HepG2 (cell line): ENCODE data around the gene PRSS8. TPM values are rescaled to one million over a fixed set of nuclear protein-coding genes. Genes with fewer than 3 reads are reported as not detected.

Source experiments
- CC2D1A ChIP-seq: sonication (generic); formaldehyde crosslinking; IDR thresholded peaks from 2 replicates; pipeline ENCODE4 v1.8.1; 2023; ENCODE audit warnings: mild to moderate bottlenecking, missing genetic modification reagents
- ETV5 ChIP-seq: IDR thresholded peaks from 2 replicates; pipeline ENCODE4 v1.6.1; 2018; ENCODE audit warnings: missing biosample characterization, missing genetic modification reagents, inconsistent platforms, borderline replicate concordance
- GATA4 ChIP-seq: sonication (generic); IDR thresholded peaks from 2 replicates; pipeline ENCODE4 v1.6.1; 2016; ENCODE audit warnings: antibody characterized with exemption, low read depth, borderline replicate concordance
- HOXA3 ChIP-seq: sonication (generic); formaldehyde crosslinking; IDR thresholded peaks from 2 replicates; pipeline ENCODE4 v1.5.0; 2020; ENCODE audit warnings: missing genetic modification reagents
- JUN ChIP-seq: sonication (generic); formaldehyde crosslinking; IDR thresholded peaks from 2 replicates; pipeline ENCODE4 v1.4.0; 2020; ENCODE audit warnings: mild to moderate bottlenecking, missing genetic modification reagents
- POLR2G ChIP-seq: fragments of 200-400 bp; formaldehyde crosslinking; IDR thresholded peaks from 2 replicates; pipeline ENCODE4 v1.6.1; 2018; ENCODE audit warnings: mild to moderate bottlenecking, low read depth, low read length, moderate library complexity
- SAFB2 ChIP-seq: sonication (generic); formaldehyde crosslinking; IDR thresholded peaks from 2 replicates; pipeline ENCODE4 v1.5.1; 2020; ENCODE audit warnings: missing genetic modification reagents, low read depth, mild to moderate bottlenecking, borderline replicate concordance
- SSRP1 ChIP-seq: IDR thresholded peaks from 2 replicates; pipeline ENCODE4 v1.6.1; 2016; ENCODE audit warnings: control low read depth
- ZBTB7A ChIP-seq: sonication (generic); formaldehyde crosslinking; IDR thresholded peaks from 2 replicates; pipeline ENCODE4 v1.8.0; 2022; ENCODE audit warnings: mild to moderate bottlenecking, missing genetic modification reagents
- ZMYM2 ChIP-seq: sonication (generic); formaldehyde crosslinking; IDR thresholded peaks from 2 replicates; pipeline ENCODE4 v1.8.0; 2022; ENCODE audit warnings: mild to moderate bottlenecking, missing genetic modification reagents
- ZMYM3 ChIP-seq: sonication (generic); formaldehyde crosslinking; IDR thresholded peaks from 2 replicates; pipeline ENCODE4 v1.5.1; 2020; ENCODE audit warnings: mild to moderate bottlenecking, missing genetic modification reagents
- ZNF121 ChIP-seq: sonication (generic); formaldehyde crosslinking; IDR thresholded peaks from 2 replicates; pipeline ENCODE4 v1.5.0; 2020; ENCODE audit warnings: mild to moderate bottlenecking, missing genetic modification reagents
- ZNF333 ChIP-seq: sonication (generic); formaldehyde crosslinking; IDR thresholded peaks from 2 replicates; pipeline ENCODE4 v1.4.0; 2020; ENCODE audit warnings: mild to moderate bottlenecking, missing genetic modification reagents, borderline replicate concordance
- ZNF776 ChIP-seq: sonication (generic); formaldehyde crosslinking; IDR thresholded peaks from 2 replicates; pipeline ENCODE4 v1.4.0; 2020; ENCODE audit warnings: mild to moderate bottlenecking, missing genetic modification reagents
- ZNF780A ChIP-seq: sonication (generic); formaldehyde crosslinking; IDR thresholded peaks from 2 replicates; pipeline ENCODE4 v1.8.0; 2022; ENCODE audit warnings: mild to moderate bottlenecking, missing genetic modification reagents, moderate library complexity
- polyA plus RNA-seq, 8 experiments: library from polyadenylated mRNA; depleted of rRNA in 3 of 8; stranded (reverse) in 7 of 8; unstranded in 1 of 8; fragments of >200 nt; fragmentation: Illumina TruSeq in 4 of 8; extraction: Trizol in 4 of 8; gene quantifications; 2 replicates each; pipeline versions ENCODE4 v1.2.1 to v1.2.3, GENCODE V29; 2011 to 2016; ENCODE audit warnings: low read depth in 4 of 8, missing spikeins in 1 of 8, mixed read lengths in 1 of 8; ENCODE audit not compliant: insufficient read depth in 1 of 8
- total RNA-seq, 5 experiments: library from RNA; depleted of rRNA; stranded (reverse); fragments of >200 nt; fragmentation: Illumina TruSeq; extraction: Trizol; gene quantifications; 2 replicates each; pipeline ENCODE4 v1.2.3, GENCODE V29; 2016; ENCODE audit warnings: low read depth in 1 of 5
- TF ChIP-seq, protein P1 (sequence below): sonication (generic); formaldehyde crosslinking; IDR thresholded peaks from 2 replicates; pipeline ENCODE4 v1.4.0; 2020; ENCODE audit warnings: mild to moderate bottlenecking, low read depth, missing genetic modification reagents
- TF ChIP-seq, protein P2 (sequence below): sonication (generic); formaldehyde crosslinking; IDR thresholded peaks from 2 replicates; pipeline ENCODE4 v1.4.0; 2020; ENCODE audit warnings: missing genetic modification reagents, borderline replicate concordance
- TF ChIP-seq, protein P3 (sequence below): sonication (generic); formaldehyde crosslinking; IDR thresholded peaks from 2 replicates; pipeline ENCODE4 v1.4.0; 2020; ENCODE audit warnings: missing genetic modification reagents, low read depth, mild to moderate bottlenecking, borderline replicate concordance
- TF ChIP-seq, protein P4 (sequence below): sonication (generic); formaldehyde crosslinking; IDR thresholded peaks from 2 replicates; pipeline ENCODE4 v1.5.0; 2020; ENCODE audit warnings: mild to moderate bottlenecking, missing genetic modification reagents, borderline replicate concordance

The PRSS8 gene
- total and polyA plus RNA-seq, 2 of the 13 experiments (the other 11 are each of a cell fraction or from before 2014, with no cell fraction given) = 2.6 to 7.2 TPM

DNA sequence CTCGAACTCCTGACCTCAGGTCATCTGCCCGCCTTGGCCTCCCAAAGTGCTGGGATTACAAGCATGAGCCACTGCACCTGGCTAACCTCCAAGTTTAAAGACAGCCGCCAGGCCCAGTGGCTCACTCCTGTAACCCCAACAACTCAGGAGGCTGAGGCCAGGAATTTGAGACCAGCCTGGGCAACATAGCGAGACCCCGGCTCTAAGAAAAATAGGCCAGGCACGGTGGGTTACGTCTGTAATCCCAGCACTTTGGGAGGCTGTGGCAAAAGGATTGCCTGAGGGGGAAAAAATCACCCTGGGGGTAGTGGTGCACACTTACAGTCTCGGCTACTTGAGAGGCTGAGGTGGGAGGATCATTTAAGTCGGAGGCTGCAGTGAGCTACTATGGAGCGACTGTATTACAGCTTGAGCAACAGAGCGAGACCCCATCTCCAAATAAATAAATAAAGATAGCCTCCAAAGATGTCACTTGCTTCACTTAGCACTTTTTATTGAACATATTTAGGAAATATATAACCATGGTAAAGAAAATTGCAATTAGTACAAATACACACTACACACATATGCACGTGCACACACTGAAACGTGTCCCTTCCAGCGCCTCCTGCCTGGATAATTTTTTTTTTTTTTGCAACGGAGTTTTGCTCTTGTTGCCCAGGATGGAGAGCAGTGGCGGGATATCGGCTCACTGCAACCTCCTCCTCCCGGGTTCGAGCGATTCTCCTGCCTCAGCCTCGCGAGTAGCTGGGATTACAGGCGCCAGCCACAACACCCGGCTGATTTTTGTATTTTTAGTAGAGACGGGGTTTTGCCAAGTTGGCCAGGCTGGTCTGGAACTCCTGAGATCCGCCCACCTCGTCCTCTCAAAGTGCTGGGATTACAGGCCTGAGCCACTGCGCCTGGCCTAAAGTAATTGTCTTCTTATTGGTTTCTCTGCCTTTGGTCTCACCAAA is 28.7 kb downstream of the PRSS8 start (continued):
- TF ChIP-seq, protein P1, sequence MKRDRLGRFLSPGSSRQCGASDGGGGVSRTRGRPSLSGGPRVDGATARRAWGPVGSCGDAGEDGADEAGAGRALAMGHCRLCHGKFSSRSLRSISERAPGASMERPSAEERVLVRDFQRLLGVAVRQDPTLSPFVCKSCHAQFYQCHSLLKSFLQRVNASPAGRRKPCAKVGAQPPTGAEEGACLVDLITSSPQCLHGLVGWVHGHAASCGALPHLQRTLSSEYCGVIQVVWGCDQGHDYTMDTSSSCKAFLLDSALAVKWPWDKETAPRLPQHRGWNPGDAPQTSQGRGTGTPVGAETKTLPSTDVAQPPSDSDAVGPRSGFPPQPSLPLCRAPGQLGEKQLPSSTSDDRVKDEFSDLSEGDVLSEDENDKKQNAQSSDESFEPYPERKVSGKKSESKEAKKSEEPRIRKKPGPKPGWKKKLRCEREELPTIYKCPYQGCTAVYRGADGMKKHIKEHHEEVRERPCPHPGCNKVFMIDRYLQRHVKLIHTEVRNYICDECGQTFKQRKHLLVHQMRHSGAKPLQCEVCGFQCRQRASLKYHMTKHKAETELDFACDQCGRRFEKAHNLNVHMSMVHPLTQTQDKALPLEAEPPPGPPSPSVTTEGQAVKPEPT = no peak
- TF ChIP-seq ZMYM2 (peak; percentile 48; the same call in 1 of the 2 replicates), ETV5 (CRISPR knock-in tag) (no peak), ZBTB7A (CRISPR knock-in tag) (no peak), ZNF780A (CRISPR knock-in tag) (0 out of 2 replicates have a peak, but pooled peaks have one; percentile 2), GATA4 (no peak), HOXA3 (CRISPR knock-in tag) (0 out of 2 replicates have a peak, but pooled peaks have one; percentile 30), ZNF333 (CRISPR knock-in tag) (0 out of 2 replicates have a peak, but pooled peaks have one; percentile 50), SSRP1 (CRISPR knock-in tag) (no peak), ZMYM3 (peak; percentile 62; the same call in 1 of the 2 replicates), CC2D1A (CRISPR knock-in tag) (no peak), SAFB2 (CRISPR knock-in tag) (no peak), JUN (CRISPR knock-in tag) (no peak), ZNF121 (CRISPR knock-in tag) (peak; percentile 87), ZNF776 (no peak), POLR2G (no peak)
- TF ChIP-seq, protein P2, sequence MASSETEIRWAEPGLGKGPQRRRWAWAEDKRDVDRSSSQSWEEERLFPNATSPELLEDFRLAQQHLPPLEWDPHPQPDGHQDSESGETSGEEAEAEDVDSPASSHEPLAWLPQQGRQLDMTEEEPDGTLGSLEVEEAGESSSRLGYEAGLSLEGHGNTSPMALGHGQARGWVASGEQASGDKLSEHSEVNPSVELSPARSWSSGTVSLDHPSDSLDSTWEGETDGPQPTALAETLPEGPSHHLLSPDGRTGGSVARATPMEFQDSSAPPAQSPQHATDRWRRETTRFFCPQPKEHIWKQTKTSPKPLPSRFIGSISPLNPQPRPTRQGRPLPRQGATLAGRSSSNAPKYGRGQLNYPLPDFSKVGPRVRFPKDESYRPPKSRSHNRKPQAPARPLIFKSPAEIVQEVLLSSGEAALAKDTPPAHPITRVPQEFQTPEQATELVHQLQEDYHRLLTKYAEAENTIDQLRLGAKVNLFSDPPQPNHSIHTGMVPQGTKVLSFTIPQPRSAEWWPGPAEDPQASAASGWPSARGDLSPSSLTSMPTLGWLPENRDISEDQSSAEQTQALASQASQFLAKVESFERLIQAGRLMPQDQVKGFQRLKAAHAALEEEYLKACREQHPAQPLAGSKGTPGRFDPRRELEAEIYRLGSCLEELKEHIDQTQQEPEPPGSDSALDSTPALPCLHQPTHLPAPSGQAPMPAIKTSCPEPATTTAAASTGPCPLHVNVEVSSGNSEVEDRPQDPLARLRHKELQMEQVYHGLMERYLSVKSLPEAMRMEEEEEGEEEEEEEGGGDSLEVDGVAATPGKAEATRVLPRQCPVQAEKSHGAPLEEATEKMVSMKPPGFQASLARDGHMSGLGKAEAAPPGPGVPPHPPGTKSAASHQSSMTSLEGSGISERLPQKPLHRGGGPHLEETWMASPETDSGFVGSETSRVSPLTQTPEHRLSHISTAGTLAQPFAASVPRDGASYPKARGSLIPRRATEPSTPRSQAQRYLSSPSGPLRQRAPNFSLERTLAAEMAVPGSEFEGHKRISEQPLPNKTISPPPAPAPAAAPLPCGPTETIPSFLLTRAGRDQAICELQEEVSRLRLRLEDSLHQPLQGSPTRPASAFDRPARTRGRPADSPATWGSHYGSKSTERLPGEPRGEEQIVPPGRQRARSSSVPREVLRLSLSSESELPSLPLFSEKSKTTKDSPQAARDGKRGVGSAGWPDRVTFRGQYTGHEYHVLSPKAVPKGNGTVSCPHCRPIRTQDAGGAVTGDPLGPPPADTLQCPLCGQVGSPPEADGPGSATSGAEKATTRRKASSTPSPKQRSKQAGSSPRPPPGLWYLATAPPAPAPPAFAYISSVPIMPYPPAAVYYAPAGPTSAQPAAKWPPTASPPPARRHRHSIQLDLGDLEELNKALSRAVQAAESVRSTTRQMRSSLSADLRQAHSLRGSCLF (CRISPR knock-in tag) = no peak
- TF ChIP-seq, protein P3, sequence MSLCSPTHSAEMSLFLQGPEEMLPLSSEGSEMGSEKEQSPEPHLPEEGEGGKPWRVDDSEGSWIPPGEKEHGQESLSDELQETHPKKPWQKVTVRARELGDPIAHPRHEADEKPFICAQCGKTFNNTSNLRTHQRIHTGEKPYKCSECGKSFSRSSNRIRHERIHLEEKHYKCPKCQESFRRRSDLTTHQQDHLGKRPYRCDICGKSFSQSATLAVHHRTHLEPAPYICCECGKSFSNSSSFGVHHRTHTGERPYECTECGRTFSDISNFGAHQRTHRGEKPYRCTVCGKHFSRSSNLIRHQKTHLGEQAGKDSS (CRISPR knock-in tag) = no peak
- TF ChIP-seq, protein P4, sequence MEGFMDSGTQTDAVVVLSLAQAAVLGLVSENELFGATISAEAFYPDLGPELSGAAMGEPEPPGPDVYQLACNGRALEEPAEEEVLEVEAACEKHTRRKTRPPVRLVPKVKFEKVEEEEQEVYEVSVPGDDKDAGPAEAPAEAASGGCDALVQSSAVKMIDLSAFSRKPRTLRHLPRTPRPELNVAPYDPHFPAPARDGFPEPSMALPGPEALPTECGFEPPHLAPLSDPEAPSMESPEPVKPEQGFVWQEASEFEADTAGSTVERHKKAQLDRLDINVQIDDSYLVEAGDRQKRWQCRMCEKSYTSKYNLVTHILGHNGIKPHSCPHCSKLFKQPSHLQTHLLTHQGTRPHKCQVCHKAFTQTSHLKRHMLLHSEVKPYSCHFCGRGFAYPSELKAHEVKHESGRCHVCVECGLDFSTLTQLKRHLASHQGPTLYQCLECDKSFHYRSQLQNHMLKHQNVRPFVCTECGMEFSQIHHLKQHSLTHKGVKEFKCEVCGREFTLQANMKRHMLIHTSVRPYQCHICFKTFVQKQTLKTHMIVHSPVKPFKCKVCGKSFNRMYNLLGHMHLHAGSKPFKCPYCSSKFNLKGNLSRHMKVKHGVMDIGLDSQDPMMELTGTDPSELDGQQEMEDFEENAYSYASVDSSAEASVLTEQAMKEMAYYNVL (CRISPR knock-in tag) = 0 out of 2 replicates have a peak, but pooled peaks have one; percentile 31
